GM21737 (cell line): ENCODE measurements around the gene DIDO1.

Experiments used
- ATAC-seq: cut with Tn5 transposase; IDR thresholded peaks from one replicate; pipeline ENCODE4 v1.9.1; 2021; ENCODE audit warnings: mild to moderate bottlenecking, moderate library complexity; ENCODE audit not compliant: unreplicated experiment

The DIDO1 gene

GRCh38 chr20:62951143-62951895 lies 25.0 kb upstream of the DIDO1 start:
- ATAC-seq: no peak

DNA sequence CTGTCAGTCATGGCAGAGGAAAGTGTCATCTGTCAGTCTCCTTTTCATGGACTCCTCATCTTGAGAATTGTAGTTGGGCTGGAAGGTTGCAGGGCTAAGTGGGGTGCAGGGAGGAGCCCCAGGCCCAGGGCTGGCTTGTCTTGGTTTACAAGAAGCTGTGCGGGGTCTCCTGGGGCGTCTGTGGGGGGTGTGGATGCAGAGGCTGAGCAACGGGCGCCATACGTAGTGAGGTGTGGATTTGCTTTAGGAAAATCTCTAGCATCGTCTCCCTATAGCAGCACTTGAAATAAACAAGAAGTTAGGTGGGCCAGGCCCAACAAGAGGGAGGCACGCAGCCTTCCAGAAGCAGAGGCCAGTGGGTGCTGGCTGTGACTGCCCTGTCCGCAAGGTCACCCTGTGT lies 24.4 kb upstream of the DIDO1 start:
- no peak for ATAC-seq

- ATAC-seq: no peak
Observed at GRCh38 chr20:62949962-62950361, 23.7 kb upstream of the DIDO1 start.

DNA sequence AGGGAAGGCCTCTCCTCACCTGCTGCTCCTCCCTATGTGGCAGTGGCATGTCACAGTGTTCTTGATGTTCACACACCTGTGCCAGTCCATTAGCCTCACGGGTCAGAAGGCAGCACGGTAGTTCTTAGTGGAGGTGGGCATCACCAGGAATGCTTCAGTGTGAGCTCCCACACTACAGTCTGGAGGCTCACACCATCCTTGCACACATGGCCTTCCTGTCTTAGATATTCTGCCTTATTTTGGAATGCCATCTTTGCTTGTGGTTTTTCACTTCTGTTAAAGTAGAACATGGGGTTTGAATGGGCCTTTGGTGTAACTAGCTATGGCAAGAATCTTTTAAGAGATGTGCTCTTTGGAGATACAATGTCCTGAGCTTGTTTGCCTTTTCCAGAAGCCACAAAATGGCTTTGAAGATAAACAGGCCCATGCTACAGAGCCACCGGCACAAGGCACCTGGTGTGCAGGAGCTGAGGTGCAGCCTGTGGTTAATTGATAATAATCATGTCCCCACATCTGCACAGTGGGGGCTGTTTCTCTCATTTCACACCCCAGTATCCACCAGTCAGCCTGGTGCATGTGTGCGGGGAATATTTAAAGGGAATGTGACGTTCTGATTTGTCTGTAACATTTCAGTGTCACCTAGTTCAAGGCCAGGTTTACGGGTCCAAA lies 23.0 kb upstream of the DIDO1 start:
- no peak for ATAC-seq

GRCh38 chr20:62947532-62948300 lies 21.4 kb upstream of the DIDO1 start:
- no peak for ATAC-seq

GRCh38 chr20:62946918-62947317 lies 20.6 kb upstream of the DIDO1 start:
- ATAC-seq: no peak

DNA sequence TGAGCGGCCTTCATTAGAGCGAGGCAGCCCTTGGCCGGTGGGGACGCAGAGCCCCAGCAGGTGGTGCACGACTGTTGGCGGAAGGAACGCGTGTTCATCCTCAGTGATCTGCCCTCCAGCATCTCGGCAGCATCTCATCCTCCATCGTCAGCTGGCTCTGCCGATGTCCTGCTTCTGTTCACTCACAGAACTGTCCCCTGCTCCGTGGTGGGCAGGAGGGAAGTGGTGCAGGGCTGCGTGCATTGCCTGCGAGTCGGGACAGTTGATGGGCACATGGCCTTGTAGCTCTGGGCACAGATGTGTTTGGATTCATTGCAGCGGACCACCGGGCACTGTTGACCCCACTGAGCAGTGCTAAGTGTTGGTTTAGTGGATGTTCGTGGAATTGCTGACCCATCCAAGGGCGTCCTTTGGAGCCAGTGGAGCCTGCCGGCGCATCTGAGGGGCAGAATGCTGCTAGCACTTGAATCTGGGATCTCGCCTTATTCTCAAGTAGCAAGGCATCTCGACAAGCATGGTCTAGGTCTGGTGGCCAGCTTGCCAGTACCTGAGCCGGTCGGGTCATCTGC lies 19.6 kb upstream of the DIDO1 start:
- no peak for ATAC-seq

DNA sequence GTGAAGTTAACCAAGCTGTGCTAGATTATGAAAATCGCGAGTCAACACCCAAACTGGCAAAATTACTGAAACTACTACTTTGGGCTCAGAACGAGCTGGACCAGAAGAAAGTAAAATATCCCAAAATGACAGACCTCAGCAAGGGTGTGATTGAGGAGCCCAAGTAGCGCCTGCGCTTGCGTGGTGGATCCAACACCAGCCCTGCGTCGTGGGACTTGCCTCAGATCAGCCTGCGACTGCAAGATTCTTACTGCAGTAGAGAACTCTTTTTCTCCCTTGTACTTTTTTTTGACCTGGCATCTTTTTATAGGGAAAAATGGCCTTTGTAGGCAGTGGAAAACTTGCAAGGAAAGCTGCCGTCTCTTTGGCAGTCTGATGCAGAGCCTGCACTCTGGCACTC lies 18.4 kb upstream of the DIDO1 start:
- ATAC-seq: no peak

- ATAC-seq: no peak
Observed at GRCh38 chr20:62944184-62944583, 17.9 kb upstream of the DIDO1 start.

- no peak for ATAC-seq
Observed at GRCh38 chr20:62943396-62943795, 17.1 kb upstream of the DIDO1 start.

DNA sequence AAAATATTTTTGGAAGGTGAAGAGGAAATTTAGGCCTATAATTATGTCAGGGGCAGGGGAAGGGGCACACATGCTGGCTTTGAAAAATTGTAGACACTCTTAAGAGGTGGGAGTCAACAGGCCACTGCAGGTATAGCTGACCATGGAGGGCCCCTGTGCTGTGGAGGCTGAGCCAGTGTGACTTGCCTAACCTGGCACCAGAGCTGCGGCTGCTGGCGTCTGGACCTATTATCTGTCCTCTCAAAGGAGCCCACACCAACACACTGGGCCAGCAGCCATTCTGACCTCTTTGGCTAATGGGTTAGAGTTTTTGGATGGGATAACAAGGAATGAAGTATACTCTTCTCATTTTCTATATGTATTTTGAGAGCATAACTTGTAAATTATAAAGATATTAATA lies 16.2 kb upstream of the DIDO1 start:
- no peak for ATAC-seq

DNA sequence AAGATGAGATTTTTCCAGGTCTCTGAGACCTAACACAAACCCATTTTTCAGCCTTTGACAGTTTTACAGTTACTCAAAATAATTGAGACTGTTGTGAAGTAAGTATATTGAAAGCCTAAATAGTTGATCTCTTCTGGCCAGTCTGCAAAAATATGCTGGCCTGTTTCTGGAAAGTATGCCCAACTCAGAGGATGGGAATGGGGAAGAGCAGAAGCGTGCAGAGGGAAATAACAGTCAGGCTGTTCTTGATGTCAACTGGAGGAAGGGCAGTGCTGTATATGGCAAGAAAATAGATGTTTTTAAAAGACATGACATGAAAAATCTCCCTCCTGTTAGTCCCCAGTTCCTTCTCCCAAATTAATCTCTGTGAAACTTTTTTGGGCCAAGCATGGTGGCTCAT lies 15.5 kb upstream of the DIDO1 start:
- no peak for ATAC-seq

DNA sequence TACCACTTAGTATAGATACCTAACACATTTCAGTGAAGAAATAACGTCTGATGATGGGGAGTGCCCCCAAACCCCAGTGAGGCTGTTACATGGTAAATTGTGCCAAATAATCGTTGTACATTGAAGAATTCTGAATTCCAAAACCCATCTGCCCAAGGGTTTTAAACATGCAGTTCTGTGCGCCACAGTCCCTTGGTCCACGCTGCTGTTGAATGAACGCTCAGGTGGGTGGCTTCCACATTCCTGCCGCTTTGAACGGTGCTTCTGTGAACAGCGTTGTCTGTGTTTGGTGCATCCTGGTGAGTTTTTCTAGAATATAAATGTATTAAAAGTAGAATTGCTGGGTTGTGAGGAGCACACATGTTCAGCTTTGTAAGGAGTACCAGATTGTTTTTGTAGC lies 14.6 kb upstream of the DIDO1 start:
- ATAC-seq: no peak

DNA sequence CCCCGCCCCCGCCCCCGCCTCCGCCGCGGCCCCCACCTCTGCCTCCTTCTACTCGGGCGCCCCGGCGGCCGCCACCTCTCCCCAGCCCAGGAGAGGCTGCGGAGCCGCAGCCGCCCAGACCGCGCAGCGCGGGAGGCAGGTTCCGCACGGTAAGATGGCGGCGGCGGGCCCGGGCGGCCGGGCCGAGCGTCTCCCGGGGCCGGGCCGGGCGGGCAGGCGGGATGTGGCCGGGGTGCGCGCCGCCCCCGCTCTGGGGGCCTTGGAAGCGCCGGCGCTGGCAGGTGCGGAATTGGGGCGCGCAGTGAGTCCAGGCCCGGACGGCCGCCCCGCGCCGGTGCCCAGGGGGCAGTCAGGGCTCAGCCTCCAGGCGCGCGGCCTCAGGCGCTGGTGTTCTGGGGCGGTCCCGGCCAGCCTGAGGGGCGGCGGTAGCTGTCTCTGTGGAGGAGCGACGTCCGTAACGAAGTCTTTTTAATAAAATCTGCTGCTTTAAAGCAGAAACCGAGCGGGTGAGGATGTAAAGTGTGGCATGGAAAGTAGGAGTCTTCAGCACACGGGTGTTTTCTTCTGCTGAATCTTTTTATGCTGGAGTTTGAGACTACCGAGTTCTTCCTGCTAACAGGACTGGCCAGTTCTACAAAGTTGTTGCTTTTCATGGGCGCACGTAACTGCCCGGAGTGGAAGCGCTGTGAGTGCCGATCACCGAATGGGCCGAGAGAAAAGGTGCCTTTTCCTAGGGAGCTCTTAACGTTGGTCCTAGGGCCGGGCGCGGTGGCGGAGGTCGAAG lies 12.0 kb upstream of the DIDO1 start, which contains the start of gene GID8:
Gene GID8, plus strand, starts transcription at position 43 of the 784 bp plus-strand sequence. CDS start 3,356 bp downstream, outside the sequence.
- peak; percentile 43 for ATAC-seq

DNA sequence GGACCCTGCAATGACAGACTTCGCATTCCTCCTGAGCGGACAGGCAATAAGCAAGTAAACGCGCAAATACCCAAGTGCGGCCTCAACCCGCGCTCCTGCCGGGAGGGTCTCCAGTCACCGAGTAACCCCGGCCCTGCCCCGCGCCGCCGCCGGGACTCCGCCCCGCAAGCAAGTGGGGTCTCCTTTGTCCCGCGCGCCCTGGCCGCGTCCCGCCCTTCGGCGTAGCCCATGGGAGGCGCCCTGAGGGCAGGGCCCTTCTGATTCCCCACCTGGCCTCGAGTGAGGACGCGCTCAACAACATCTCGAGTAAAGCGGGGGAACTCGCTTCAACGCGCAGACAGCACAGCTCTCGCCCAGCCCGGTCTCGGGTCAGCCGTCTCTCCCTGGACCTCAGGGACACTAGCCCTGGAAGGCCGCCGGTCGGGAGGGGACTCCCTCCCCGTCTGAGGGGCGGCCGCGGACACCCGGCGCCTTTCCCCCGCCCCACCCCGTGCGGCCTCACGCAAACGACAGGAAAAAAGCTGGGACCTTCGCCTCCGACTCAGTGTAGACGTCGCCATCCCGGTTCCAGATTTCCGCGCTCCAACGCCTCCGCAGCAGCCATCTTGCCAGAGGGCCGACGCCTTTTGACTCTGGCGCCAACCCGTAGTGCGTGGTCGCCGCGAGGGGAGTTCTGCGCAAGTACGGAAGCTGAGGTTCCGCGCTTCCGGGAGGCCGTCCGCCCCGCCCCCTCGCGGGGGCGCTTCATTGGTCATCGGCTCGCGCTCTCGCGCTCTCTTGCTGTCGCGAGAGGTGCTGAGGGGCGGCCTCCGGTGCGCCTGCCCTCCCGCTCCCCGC lies 11.2 kb upstream of the DIDO1 start:
- peak; percentile 81 for ATAC-seq

DNA sequence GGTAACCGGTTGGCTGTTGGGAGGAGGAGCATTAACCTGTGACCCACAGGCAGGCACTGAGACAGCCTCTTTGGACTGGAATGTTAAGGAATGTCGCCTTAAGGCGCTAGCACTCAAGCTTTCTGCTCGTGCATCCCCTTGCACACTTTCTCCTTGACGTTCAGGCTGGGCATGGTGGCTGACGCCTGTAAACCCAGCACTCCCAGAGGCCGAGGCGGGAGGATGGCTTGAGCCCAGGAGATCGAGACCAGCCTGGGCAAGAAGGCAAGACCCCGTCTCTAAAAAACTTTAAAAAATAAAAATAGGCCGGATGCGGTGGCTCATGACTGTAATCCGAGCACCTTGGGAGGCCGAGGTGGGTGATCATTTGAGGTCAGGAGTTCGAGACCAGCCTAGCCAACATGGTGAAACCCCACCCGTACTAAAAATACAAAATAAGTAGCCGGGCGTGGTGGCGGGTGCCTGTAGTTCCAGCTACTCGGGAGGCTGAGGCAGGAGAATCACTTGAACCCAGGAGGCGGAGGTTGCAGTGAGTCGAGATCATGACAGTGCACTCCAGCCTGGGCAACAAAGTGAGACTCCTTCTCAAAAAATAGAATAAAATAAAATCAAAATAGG lies 9.8 kb upstream of the DIDO1 start:
- ATAC-seq: no peak

DNA sequence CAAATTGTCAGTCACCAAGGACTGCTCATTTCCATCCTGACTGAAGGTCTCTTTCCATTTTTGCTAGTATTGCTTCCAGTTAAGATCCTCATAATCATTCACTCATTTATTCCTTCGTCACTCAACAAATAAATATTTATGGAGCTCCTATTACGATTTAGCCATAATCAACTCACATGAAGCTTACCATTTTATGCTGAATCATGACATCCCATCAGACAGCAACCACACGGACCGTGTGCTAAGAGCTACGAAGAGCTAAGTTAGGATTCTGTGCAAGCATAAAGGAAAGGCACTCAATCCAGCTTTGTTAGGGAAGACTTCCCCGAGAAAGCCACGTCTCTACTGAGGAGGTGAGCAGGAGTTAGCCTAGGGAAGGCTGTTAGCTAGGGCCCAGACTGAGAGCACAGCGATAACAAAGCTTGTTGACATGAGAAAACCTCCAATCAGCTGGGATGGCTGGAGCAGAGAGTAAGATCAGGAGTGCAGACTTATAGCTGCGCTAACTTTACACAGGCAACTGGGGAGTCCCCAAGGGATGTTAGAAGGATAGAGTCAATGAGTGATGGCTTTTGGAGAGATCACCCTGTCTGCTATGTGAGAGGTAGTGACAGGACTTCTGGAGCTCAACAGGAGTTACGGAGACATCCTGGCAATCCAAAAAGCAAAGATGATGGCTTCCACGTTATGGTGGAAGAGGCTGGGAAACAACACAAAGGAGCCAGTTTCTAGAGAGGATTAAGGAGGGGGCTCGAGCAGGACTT lies 9.1 kb upstream of the DIDO1 start:
- ATAC-seq: no peak

GRCh38 chr20:62933966-62934365 lies 7.7 kb upstream of the DIDO1 start:
- ATAC-seq: no peak

DNA sequence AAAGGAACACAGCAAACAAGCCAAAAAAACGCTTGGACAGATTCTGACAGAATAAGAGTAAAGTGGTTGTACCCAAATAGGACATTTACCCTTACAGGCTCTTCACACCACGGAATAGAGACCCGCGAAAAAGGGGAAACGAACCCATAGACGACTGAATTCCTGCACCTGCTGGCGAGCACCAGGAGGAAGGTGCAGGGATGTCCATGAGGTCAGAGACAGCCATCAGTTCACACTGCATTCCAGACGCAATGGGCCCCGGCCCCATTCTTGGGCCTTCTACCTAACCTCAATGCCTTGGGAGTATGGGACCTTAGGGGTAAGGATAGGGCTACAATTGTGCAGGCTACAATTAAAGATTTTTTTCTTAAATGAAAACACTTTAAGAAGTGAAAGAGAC lies 5.2 kb upstream of the DIDO1 start:
- no peak for ATAC-seq
